ENCODE measurements around the gene CFAP97D1. TPM values are rescaled to one million over a fixed set of nuclear protein-coding genes. Genes with fewer than 3 reads are reported as not detected.

Gene CFAP97D1
- polyA plus RNA-seq, 1 donor (not counting 4 experiments of a cell fraction or from before 2014, with no cell fraction given): not detected

DNA sequence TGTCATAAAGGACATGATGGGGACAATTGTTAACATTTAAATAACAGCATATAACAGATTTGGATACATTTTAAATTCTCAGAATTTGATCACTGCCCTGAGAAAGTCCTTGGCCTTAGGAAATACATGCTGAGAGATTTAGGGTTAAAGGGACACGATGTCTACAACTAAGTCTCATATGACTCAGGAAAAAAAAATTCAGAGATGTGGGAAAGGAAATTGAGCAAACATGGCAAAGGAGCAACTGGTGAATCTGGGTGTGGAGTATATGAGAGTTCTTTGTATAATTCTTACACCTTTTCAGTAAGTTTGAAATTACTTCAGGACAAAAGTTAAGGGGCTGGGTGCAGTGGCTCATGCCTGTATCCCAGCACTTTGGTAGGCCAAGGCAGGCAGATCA is 34.5 kb downstream of the CFAP97D1 start:
- no peaks in the 10 kb centered on the region for H3K9me1 ChIP-seq (ENCODE audit: control insufficient read depth, extremely low read depth, insufficient read depth, low read length)
- dilution Hi-C loops (cut with MboI; ENCODE audit: extremely low pct_ligation_motif_present, low sequenced_read_pairs): no loop called here
- peaks cover 9% of the 10 kb centered on the region for H3K4me1 ChIP-seq (ENCODE audit: control insufficient read depth, extremely low read depth, insufficient read depth, low read length)
- no peaks in the 10 kb centered on the region for H3K9me3 ChIP-seq (ENCODE audit: control insufficient read depth, low read depth, low read length)
- DNase-seq (ENCODE audit: low read depth, low spot score) (no peak), FAIRE-seq (peak; percentile 41)
- TF ChIP-seq, protein P1, sequence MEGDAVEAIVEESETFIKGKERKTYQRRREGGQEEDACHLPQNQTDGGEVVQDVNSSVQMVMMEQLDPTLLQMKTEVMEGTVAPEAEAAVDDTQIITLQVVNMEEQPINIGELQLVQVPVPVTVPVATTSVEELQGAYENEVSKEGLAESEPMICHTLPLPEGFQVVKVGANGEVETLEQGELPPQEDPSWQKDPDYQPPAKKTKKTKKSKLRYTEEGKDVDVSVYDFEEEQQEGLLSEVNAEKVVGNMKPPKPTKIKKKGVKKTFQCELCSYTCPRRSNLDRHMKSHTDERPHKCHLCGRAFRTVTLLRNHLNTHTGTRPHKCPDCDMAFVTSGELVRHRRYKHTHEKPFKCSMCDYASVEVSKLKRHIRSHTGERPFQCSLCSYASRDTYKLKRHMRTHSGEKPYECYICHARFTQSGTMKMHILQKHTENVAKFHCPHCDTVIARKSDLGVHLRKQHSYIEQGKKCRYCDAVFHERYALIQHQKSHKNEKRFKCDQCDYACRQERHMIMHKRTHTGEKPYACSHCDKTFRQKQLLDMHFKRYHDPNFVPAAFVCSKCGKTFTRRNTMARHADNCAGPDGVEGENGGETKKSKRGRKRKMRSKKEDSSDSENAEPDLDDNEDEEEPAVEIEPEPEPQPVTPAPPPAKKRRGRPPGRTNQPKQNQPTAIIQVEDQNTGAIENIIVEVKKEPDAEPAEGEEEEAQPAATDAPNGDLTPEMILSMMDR (optimal IDR thresholded peaks at IDR 0.05 in 1 of 3, IDR thresholded peaks at IDR 0.05 in 1 of 3, conservative IDR thresholded peaks at IDR 0.05 in 1 of 3; ENCODE audit: extremely low read depth in 1 of 3, insufficient read depth in 2 of 3, low read length in 3 of 3): no peak
- no peak for TF ChIP-seq EZH2 (IDR thresholded peaks at IDR 0.05; ENCODE audit: low read length)
- no peaks in the 10 kb centered on the region for H3K79me2 ChIP-seq (ENCODE audit: control insufficient read depth, insufficient read depth, low read length)
- H3K4me3 ChIP-seq (ENCODE audit: control insufficient read depth in 2 of 3, extremely low read depth in 1 of 3, insufficient read depth in 2 of 3, low read depth in 1 of 3, low read length in 3 of 3): no peak overlapping the region
- H3K27me3 ChIP-seq (ENCODE audit: control insufficient read depth, extremely low read depth, insufficient read depth, low read length): no peaks in the 10 kb centered on the region
- H2AFZ ChIP-seq (ENCODE audit: control insufficient read depth, low read length): no peak overlapping the region
- no peaks in the 10 kb centered on the region for H4K20me1 ChIP-seq (ENCODE audit: control insufficient read depth, extremely low read depth, insufficient read depth, low read length)
- no peak overlapping the region for H3K4me2 ChIP-seq (ENCODE audit: control insufficient read depth, extremely low read depth, insufficient read depth, low read depth, low read length)
- H3K27ac ChIP-seq (ENCODE audit: control insufficient read depth, insufficient read depth, low read length): no peak overlapping the region
- H3K36me3 ChIP-seq (ENCODE audit: control insufficient read depth in 2 of 2, extremely low read depth in 1 of 2, insufficient read depth in 2 of 2, low read length in 2 of 2): peaks cover 26 to 32% of the 10 kb centered on the region in 2 experiments
- no peak overlapping the region for H3K9ac ChIP-seq (ENCODE audit: control insufficient read depth, extremely low read depth, insufficient read depth, low read length)

DNA sequence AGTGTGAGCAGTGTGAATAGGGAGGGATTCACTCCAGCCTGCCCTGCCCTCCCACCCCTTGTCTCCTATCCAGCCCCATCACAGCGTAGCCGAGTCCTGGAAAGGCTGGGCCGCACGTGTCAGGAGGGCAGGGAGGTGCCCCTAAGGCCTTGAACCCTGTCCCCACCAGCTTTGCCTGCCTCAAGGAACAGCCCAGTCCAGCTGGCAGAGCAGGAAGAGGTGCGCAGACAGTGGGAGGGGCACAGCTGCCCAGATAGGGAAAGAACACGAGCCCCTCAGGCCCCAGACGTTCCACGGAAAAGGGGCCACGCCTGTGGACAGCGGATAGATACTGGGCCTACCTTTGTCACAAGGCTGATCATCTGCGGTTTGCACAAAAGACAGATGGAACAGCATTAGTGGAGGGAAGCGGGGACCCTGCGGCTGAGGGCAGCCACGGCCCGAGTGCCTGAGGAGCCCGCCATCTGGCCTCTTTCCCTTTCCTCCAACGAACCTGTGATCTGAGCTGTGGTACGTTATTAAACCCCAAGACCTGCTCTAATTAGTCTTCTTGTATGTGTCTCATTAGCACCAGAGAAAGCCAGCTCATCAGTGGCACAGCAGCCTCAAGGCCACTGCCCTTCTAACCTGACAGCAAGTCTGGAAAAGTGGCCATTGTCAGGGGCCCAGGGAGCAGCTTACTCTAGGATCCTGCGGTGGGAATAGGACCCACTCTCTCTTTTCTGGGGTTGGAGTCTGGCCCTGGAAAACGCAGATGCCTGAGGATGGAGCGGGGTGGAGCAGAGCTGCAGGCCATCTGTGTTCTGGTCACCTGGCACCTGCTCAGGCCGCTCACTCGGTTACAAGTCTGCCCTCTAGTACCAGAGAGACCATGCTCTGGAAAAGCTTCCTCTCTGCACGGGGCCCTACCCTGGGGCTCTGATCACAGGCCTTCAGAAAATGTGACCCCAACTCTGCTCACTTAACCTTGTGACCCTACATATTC is 36.4 kb downstream of the CFAP97D1 start:
- Histone ChIP-seq H3K27me3 (ENCODE audit: control insufficient read depth, extremely low read depth, insufficient read depth, low read length) (no peaks in the 10 kb centered on the region), H3K9me3 (ENCODE audit: control insufficient read depth, low read depth, low read length) (no peaks in the 10 kb centered on the region), H3K4me3 (ENCODE audit: control insufficient read depth in 2 of 3, extremely low read depth in 1 of 3, insufficient read depth in 2 of 3, low read depth in 1 of 3, low read length in 3 of 3) (no peak overlapping the region), H3K36me3 (ENCODE audit: control insufficient read depth in 2 of 2, extremely low read depth in 1 of 2, insufficient read depth in 2 of 2, low read length in 2 of 2) (peaks cover 24 to 27% of the 10 kb centered on the region in 2 experiments), H3K27ac (ENCODE audit: control insufficient read depth, insufficient read depth, low read length) (no peak overlapping the region), H2AFZ (ENCODE audit: control insufficient read depth, low read length) (no peak overlapping the region), H3K4me1 (ENCODE audit: control insufficient read depth, extremely low read depth, insufficient read depth, low read length) (peaks cover 9% of the 10 kb centered on the region), H4K20me1 (ENCODE audit: control insufficient read depth, extremely low read depth, insufficient read depth, low read length) (no peaks in the 10 kb centered on the region), H3K9ac (ENCODE audit: control insufficient read depth, extremely low read depth, insufficient read depth, low read length) (no peak overlapping the region), H3K79me2 (ENCODE audit: control insufficient read depth, insufficient read depth, low read length) (no peaks in the 10 kb centered on the region), H3K9me1 (ENCODE audit: control insufficient read depth, extremely low read depth, insufficient read depth, low read length) (no peaks in the 10 kb centered on the region), H3K4me2 (ENCODE audit: control insufficient read depth, extremely low read depth, insufficient read depth, low read depth, low read length) (no peak overlapping the region)
- no peak for DNase-seq (ENCODE audit: low read depth, low spot score)
- no peak for FAIRE-seq
- TF ChIP-seq, protein P1 (optimal IDR thresholded peaks at IDR 0.05 in 1 of 3, IDR thresholded peaks at IDR 0.05 in 1 of 3, conservative IDR thresholded peaks at IDR 0.05 in 1 of 3; ENCODE audit: extremely low read depth in 1 of 3, insufficient read depth in 2 of 3, low read length in 3 of 3): no peak
- no peak for TF ChIP-seq EZH2 (IDR thresholded peaks at IDR 0.05; ENCODE audit: low read length)
- dilution Hi-C loops (cut with MboI; ENCODE audit: extremely low pct_ligation_motif_present, low sequenced_read_pairs): no loop called here

Data from keratinocyte (primary cell).